ENCODE results near the gene PBX4.

DNA sequence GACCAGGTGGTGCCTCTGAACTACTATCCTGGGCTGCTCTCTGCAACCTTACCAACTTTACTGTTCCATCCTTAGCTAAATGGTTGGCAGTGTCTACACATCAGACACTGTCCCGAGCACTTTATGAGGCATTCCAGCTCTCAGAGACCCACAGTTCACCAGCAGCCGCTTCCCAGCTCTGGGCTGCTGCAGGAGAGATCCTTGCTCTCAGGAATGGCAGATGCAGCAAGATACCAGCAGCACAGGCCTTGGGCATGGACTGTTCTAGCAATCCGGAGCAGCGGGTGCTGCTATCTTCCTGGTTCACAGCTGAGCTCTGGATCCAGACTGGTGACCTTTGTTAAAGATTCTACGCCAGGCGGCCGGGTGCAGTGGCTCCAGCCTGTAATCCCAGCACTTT lies 12.9 kb upstream of the PBX4 start:
- TF ChIP-seq, protein P1, sequence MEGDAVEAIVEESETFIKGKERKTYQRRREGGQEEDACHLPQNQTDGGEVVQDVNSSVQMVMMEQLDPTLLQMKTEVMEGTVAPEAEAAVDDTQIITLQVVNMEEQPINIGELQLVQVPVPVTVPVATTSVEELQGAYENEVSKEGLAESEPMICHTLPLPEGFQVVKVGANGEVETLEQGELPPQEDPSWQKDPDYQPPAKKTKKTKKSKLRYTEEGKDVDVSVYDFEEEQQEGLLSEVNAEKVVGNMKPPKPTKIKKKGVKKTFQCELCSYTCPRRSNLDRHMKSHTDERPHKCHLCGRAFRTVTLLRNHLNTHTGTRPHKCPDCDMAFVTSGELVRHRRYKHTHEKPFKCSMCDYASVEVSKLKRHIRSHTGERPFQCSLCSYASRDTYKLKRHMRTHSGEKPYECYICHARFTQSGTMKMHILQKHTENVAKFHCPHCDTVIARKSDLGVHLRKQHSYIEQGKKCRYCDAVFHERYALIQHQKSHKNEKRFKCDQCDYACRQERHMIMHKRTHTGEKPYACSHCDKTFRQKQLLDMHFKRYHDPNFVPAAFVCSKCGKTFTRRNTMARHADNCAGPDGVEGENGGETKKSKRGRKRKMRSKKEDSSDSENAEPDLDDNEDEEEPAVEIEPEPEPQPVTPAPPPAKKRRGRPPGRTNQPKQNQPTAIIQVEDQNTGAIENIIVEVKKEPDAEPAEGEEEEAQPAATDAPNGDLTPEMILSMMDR (IDR thresholded peaks at IDR 0.05; ENCODE audit: insufficient read depth, low read length): no peak
- TF ChIP-seq, protein P2, sequence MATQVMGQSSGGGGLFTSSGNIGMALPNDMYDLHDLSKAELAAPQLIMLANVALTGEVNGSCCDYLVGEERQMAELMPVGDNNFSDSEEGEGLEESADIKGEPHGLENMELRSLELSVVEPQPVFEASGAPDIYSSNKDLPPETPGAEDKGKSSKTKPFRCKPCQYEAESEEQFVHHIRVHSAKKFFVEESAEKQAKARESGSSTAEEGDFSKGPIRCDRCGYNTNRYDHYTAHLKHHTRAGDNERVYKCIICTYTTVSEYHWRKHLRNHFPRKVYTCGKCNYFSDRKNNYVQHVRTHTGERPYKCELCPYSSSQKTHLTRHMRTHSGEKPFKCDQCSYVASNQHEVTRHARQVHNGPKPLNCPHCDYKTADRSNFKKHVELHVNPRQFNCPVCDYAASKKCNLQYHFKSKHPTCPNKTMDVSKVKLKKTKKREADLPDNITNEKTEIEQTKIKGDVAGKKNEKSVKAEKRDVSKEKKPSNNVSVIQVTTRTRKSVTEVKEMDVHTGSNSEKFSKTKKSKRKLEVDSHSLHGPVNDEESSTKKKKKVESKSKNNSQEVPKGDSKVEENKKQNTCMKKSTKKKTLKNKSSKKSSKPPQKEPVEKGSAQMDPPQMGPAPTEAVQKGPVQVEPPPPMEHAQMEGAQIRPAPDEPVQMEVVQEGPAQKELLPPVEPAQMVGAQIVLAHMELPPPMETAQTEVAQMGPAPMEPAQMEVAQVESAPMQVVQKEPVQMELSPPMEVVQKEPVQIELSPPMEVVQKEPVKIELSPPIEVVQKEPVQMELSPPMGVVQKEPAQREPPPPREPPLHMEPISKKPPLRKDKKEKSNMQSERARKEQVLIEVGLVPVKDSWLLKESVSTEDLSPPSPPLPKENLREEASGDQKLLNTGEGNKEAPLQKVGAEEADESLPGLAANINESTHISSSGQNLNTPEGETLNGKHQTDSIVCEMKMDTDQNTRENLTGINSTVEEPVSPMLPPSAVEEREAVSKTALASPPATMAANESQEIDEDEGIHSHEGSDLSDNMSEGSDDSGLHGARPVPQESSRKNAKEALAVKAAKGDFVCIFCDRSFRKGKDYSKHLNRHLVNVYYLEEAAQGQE (IDR thresholded peaks at IDR 0.05; ENCODE audit: insufficient replicate concordance, low read depth): no peak
- TF ChIP-seq POLR2AphosphoS5 (IDR thresholded peaks at IDR 0.05; ENCODE audit: low read depth) (no peak), GABPA (IDR thresholded peaks at IDR 0.05; ENCODE audit: low read depth) (no peak), SPI1 (IDR thresholded peaks at IDR 0.05; ENCODE audit: borderline replicate concordance, low read depth) (no peak)
